PC-9 (cell line): ENCODE data around the gene KCNJ12.

Experiments
- CTCF ChIP-seq: fragments of 200-600 bp; sonication (generic); conservative IDR thresholded peaks from 2 replicates; pipeline ENCODE4 v1.6.1; 2017; ENCODE audit warnings: mixed run types, antibody characterized with exemption, mild to moderate bottlenecking, moderate library complexity
- EZH2 ChIP-seq: fragments of 200-600 bp; sonication (generic); IDR thresholded peaks from 2 replicates; pipeline ENCODE4 v1.8.0; 2017; ENCODE audit warnings: antibody characterized with exemption, low read depth

- TF ChIP-seq CTCF, result no peak
- no peak for TF ChIP-seq EZH2
Measured at GRCh38 chr17:21359483-21359840, 16.7 kb upstream of the KCNJ12 start.
